Fibroblast of the aortic adventitia (primary cell): ENCODE data around the gene RBMS3. TPM values are rescaled to one million over a fixed set of nuclear protein-coding genes. Genes with fewer than 3 reads are reported as not detected.

Source experiments
- DNase-seq: peaks from one replicate; pipeline ENCODE4 v3.0.0-alpha.2; 2010; ENCODE audit warnings: low read depth
- H3K4me3 ChIP-seq: 2 replicates; pipeline ENCODE4 v1.5.1; 2011; ENCODE audit warnings: low read depth, mild to moderate bottlenecking, control low read depth, low read length, moderate library complexity
- total RNA-seq: library from RNA; depleted of rRNA; stranded (reverse); fragments of >200 nt; gene quantifications from 2 replicates; pipeline ENCODE4 v1.2.3, GENCODE V29; 2012; ENCODE audit warnings: low replicate concordance
- TF ChIP-seq, protein P1 (sequence below): IDR thresholded peaks from 2 replicates; pipeline ENCODE4 v1.5.1; 2011; ENCODE audit warnings: mild to moderate bottlenecking, low read length, control low read depth, inconsistent platforms; ENCODE audit not compliant: insufficient read depth

Gene RBMS3
- total RNA-seq, 1 donor = 84.1 TPM

GRCh38 chr3:29694783-29695182, 413.9 kb downstream of the RBMS3 start:
- no peak overlapping the region for H3K4me3 ChIP-seq
- peak; percentile 98 for DNase-seq
- TF ChIP-seq, protein P1, sequence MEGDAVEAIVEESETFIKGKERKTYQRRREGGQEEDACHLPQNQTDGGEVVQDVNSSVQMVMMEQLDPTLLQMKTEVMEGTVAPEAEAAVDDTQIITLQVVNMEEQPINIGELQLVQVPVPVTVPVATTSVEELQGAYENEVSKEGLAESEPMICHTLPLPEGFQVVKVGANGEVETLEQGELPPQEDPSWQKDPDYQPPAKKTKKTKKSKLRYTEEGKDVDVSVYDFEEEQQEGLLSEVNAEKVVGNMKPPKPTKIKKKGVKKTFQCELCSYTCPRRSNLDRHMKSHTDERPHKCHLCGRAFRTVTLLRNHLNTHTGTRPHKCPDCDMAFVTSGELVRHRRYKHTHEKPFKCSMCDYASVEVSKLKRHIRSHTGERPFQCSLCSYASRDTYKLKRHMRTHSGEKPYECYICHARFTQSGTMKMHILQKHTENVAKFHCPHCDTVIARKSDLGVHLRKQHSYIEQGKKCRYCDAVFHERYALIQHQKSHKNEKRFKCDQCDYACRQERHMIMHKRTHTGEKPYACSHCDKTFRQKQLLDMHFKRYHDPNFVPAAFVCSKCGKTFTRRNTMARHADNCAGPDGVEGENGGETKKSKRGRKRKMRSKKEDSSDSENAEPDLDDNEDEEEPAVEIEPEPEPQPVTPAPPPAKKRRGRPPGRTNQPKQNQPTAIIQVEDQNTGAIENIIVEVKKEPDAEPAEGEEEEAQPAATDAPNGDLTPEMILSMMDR = no peak

- TF ChIP-seq, protein P1 = no peak
- DNase-seq = no peak
- H3K4me3 ChIP-seq = no peak overlapping the region
Observed at GRCh38 chr3:29695201-29695600, 414.3 kb downstream of the RBMS3 start.

GRCh38 chr3:29695643-29696198, 414.9 kb downstream of the RBMS3 start:
- TF ChIP-seq, protein P1 = no peak
- no peak overlapping the region for H3K4me3 ChIP-seq
- peak; percentile 98 for DNase-seq

- TF ChIP-seq, protein P1 = no peak
- no peak overlapping the region for H3K4me3 ChIP-seq
- DNase-seq = peak; percentile 64
Observed at GRCh38 chr3:29696311-29696710, 415.4 kb downstream of the RBMS3 start.

DNA sequence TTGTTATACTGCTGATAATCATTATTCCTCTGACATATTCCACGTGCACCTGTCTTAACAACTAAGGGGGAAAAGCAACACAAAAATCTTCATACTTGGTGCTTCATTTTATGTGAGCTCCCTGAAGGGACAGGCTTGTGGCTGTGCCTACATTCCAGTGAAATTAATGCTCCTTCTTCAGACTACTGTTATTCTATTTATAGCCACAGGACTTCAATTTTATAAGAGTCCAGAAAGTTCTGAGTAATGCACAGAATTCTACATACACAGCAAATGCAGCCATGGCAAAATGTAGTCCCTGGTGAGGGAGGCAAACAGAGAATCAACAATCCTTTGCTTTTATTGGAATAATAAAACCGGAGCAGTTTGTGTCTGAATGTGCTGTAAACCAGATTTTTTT, 417.1 kb downstream of the RBMS3 start:
- no peak for DNase-seq
- TF ChIP-seq, protein P1 = no peak
- no peak overlapping the region for H3K4me3 ChIP-seq

DNA sequence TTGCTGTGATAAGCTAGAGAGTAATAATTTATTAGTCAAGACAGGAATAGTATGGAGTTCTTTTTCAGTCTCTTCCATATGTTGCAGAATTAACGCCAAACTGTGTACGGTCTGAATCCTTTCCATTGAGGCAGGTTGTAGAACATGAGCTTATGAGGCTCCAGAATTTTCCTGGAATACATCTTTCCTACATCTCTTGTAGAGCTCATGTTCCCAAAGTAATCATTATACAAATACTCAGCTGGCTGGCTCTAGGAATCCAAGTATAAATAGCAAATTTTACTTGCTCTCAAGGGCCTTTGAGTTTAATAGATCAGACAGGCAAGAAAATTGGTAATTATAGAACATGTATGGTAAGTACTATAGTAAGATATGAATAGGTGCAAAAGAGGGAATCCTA, 419.4 kb downstream of the RBMS3 start:
- TF ChIP-seq, protein P1 = no peak
- DNase-seq = no peak
- H3K4me3 ChIP-seq = no peak overlapping the region
